NCI-H345 treated with DMSO at 0.1 percent for 48 hours (cell line): ENCODE data around the gene ZNF747.
"Not testable (repeated sequence)": the region's sequence is repeated elsewhere in the genome, so short reads cannot be mapped to it uniquely, and the experiment has no call there.

Source experiments
- DNase-seq: peaks from one replicate; lab custom pipeline; 2025; ENCODE audit not compliant: unreplicated experiment; lab: John Stamatoyannopoulos, UW

Gene ZNF747

DNA sequence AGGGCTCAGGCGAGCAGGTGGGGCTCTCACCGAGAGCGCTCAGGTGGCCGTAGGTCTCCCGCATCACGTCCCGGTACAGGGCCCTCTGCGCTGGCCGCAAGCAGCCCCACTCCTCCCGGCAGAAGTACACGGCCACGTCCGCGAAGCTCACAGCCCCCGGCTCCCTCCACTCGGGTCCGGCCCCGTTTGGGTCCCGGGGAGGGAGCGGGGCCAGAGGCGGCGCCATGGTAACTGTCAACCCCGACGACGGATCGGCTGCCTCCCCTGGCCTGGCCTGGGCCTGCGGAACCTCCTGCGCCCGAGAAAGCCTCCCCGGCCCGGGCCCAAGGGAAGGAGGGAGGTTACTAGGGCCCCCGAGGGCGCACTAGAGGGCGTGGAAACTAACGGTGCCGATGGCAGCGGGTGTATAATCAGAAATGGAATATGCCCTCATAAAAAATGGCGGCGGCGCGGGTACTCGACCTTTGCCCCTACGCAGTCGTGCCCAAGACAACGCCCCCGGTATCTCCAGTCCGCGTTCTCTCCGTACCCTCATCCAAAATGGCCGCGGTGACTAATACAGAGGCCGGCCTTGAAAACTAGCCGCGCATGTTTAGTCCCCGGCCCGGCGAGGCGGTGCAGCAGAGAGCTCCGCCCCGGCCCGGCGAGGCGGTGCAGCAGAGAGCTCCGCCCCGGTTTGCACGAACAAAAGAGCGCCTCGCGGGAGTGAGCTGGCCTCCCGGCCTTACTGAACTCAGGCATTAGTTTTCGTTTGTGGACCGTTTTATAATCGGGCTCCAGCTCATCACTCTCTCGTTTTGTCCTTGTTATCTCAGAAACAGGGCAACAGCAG, 23.5 kb upstream of the ZNF747 start, which contains the start of gene ZNF764:
TSS of gene ZNF764 (minus strand) at position 418 of the 832 bp plus-strand sequence. CDS start at position 226, 192 bp downstream.
- peak; percentile 99 for DNase-seq

DNA sequence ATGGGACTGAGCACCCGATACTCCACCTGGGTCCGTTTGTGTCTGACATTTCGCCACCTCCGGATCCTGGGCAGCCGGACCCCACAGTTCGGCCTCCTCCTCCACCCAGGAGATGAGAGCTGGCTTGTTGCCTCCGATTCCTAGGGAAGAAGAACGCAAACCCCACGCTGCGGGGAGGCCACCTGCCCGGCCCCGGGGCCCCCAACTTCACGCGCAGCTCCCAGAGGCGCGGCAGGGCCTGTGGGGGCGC, 23.0 kb upstream of the ZNF747 start:
- DNase-seq, result no peak

DNA sequence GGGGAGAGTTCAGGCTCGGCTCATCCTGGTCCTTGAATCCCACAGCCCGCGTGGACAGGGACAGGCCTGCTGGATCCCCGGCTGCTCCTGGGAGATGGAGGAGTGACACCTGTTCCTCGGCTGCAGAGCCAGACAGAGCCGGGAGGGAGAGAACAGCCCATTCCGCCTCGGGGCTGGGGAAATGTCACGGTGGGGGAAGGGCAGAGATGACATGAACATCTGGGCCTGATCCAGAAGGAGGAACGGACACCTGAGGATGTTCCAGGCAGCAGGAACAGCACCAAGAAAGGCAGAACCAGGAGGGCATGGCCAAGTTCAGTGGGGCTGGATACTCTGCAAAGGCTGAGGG, 21.4 kb upstream of the ZNF747 start:
- no peak for DNase-seq

DNA sequence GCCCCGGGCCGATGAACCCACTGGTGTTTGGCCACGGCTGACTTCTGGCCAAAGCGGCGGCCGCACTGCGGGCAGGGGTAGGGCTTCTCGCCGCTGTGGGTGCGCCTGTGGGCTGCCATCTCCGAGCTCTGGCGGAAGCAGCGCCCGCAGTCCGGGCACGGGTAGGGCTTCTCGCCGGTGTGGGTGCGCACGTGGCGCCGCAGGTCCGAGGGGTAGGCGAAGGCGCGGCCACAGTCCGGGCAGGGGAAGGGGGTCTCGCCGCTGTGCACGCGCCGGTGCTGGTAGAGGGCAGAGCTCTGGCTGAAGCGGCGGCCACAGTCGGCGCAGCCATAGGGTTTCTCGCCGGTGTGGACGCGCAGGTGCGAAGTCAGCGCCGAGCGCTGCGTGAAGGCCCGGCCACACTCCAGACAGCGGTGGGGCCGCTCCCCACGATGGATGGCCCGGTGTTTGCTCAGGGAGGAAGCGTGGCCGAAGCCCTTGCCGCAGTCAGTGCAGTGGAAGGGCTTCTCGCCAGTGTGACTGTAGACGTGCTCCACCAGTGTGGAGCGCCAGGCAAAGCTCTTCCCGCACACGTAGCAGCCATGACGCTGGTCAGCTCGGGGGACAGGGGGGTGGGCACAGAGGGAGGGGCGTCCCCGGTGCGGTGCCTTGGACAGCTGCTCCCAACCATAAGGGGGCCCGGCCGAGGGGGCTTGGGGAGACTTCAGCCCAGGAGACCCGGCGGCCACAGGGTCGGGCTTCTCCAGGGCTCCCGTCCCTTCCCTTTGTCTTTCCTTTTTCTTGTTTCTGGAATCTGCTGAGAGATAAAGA, 20.9 kb upstream of the ZNF747 start:
- DNase-seq, result no peak

DNA sequence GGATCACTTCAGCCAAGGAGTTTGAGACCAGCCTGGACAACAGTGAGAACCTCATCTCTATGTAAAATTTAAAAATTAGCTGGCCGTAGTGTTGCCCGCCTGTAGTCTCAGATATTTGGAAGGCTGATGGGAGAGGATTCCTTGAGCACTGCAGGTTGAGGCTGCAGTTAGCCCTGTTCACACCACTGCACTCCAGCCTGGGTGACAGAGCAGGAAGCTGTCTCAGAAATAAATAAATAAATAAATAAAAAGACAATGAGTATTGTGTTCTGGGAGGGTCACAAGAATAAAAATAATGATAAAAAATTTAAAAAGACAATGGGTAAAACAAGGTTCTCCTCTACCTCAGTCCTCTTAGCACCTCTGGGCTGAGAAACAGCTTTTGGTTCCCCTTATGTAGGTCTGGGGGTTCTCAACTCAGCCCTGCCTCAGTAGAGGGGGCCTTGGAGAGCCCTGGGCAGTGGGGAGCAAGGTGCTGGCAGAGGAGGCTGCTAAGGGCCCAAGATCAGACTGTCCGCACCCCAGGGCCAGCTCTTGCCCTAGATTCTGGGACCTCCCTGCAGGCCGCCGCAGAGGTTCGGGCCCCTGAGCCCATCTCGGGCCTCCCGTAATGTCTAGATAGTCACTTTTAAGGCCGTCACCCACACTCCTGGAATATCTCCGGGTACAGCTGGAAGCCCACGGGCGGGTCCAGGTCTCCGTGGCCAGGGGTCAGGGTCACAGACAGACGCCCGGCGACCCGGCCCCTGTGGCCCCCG, 20.1 kb upstream of the ZNF747 start:
- DNase-seq, result no peak

DNA sequence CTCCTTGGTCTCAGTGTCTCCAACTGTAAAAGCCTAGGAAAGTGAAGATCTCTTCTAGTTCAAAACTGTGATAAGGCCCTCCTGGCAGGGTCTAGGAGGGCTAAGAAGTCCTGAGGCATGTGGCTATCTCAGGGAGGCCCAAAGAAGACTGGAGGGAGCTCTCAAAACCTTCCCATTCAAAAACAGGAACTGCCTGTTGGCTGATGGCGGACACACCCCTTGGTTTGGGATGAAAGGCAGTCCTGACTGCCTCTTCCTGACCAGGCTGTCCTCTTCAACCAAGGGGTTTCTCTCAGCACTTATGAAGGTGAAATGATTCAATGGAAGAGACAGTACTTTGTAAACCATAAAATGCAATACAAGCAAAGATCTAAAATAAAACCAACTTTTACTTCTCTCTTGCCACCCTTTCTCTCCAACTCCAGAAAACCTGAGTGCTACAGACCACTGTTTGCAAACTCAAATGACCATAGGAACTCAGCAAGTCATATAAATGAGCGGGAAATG, 18.8 kb upstream of the ZNF747 start:
- DNase-seq, result no peak

DNA sequence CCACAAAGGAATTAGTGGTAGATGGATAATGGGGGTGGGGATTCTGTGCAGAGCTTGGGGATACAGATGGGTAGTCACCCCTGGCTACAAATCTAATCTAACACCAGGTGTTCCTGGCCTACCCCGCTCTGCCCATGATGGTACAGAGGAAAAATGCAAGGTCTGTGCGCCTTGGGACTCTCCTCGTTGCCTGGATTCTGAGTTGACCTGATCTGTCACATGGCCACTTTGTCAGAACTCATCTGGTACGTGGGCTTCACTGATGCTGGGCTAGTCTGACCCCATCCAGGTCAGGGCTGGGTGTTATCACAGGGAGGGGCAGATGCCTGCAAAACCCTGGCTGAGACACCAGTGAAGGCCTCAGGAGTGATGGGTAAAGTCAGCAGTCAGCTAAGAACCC, 18.3 kb upstream of the ZNF747 start:
- DNase-seq, result no peak

DNA sequence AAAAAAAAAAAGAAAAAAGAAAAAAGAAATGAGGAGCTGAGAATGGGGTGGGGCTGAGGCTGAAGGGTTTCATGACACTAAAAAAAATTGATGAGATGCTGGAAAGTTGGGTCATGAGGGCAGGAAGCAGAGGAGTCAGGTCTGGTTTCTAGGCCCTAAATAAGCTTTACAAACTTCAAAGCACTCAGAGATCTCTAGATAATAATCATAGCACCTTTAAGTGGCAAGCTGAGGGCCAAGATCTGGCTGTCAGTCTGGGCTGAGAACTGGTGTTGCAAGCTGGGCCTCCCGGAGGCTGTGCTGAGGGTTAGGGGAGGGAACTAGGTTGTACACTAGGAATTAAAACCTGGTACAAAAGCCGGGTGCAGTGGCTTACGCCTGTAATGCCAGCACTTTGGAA, 17.1 kb upstream of the ZNF747 start:
- no peak for DNase-seq

DNA sequence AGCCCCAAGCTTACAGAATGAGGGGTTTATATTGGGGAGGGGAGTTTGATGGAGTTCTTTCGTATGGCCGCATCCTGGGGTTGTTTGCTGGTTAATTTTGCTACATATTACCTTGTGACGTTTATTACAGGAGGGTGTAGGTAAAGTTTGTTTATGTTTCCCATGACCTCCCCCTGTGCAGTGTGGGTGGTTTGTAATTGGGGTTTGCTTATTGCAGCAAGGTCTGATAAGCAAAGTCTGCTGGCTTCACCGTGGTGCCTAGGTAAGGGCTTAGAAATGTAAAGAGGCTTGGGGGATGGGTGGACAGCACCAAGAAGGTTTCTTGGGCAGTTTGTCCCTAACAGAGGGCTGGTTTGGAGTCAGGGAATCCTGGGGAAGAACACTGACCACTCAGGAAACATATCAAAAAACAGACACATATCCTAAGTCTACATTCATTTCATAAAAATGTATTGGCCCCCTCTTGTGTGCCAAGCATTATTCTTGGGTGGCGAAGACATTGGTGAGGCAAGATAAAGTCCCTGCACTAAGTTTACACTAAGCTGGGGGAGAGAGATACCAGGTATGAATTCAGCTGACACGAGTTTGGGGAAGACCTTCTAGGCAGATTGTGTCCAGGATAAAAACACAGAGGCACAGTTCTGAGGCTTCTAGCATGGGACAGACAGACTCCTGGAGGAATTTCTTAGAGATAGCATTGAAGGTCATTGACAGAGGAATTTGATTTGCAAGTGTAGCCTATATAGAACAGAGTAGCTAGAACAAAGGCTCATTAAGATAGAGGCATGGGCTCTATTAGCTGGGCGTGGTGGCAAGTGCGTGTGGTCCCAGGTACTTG, 14.0 kb upstream of the ZNF747 start:
- DNase-seq, result no peak

DNA sequence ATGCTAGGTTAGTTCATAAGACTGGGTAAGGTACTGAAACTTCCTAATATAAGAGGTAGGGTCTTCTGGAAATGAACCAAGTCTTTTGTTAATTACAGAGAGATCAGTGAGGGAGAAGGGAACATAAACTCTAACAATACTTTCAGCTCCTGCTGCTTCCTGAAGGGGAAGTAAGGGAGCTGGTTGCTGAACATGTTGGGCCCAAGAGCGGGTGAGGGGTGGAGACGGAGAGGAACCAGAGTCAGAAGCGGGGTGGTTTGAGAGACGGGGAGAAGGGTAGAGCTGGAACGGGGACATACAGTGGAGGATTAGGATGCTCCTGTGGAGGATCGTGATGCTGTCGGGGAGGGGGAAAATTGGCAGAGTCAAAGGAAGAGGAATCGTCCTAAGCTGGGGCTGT, 11.5 kb upstream of the ZNF747 start:
- no peak for DNase-seq

DNA sequence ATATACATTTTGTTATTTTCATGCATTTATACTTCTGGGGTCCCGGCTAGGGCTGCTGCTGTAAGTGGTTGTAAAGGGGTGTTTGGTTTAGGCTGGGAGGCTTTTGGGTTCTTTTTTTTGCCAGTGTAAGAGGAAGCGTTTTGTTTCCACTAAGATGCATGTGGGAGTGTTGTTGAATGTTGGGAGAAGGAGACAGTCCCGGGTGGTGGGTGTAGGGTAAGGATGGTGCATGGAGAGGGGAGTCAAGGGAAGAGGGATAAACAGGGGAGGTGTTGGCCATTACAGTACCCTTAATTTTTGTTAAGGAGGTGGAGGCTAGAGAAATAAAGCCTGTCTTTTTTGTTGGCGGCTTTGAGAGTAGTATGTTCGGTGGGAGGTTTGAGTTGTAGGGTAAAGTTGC, 8.4 kb upstream of the ZNF747 start:
- no peak for DNase-seq

DNA sequence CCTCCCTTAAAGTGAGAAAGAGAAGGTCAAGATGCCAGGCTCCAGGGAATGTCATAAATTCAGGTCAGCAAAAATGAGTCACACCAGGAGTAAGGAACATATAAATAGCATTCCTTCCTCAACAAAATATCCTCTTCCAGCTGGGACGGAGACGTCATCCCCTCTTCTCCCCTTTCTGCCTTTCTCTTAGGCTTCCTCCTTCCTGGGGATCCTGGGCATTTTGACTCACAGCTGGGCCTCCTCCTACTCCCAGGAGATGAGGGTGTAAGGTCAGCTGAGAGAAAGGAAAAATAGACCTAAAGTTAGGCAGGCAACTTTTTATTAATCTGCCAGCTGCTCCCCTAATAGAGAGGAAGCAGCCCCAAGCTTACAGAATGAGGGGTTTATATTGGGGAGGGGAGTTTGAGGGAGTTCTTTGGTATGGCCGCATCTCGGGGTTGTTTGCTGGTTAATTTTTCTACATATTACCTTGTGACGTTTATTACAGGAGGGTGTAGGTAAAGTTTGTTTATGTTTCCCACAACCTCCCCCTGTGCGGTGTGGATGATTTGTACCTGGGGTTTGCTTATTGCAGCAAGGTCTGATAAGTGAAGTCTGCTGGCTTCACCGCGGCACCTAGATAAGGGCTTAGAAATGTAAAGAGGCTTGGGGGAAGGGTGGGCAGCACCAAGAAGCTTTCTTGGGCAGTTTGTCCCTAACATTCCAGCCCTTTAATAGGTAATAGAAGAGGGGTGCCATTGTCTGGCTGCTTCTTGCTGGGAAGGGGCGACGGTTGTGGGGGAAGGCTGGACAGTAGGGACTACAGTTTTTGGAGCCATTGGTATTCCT, 7.1 kb upstream of the ZNF747 start:
- no peak for DNase-seq

DNA sequence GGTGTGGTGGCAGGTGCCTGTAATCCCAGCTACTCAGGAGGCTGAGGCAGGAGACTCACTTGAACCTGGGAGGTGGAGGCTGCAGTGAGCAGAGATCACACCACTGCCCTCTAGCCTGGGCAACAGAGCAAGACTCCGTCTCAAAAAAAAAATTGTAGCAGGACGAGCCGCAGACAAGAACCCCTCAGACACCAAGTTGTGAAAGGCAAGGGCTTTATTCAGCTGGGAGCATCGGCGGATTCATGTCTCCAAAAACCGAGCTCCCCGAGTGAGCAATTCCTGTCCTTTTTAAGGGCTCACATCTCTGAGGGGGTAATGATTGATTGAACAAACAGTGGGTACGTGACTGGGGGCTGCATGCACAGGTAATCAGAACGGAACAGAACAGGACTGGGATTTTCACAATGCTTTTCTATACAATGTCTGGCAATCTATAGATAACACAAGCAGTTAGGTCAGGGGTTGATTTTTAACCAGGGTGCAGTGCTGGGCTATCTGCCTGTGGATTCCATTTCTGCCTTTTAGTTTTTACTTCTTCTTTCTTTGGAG, 6.3 kb upstream of the ZNF747 start:
- DNase-seq, result not testable (repeated sequence)

DNA sequence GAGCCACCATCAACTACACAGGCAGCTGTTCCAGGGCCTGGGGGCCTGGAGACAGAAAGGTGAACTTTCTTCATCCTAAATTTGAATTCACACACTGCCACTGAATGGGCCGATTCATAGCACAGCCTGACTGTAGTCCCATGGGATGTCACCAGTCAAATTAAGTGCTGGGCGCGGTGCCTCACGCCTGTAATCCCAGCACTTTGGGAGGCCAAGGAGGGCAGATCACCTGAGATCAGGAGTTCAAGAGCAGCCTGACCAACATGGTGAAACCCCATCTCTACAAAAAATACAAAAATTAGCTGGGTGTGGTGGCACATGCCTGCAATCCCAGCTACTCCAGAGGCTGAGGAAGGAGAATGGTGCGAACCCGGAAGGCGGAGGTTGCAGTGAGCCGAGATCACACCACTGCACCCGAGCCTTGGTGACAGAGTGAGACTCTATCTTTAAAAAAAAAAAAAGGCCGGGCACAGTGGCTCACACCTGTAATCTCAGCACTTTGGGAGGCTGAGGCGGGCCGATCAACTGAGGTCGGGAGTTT, 5.4 kb upstream of the ZNF747 start:
- not testable (repeated sequence) for DNase-seq

DNA sequence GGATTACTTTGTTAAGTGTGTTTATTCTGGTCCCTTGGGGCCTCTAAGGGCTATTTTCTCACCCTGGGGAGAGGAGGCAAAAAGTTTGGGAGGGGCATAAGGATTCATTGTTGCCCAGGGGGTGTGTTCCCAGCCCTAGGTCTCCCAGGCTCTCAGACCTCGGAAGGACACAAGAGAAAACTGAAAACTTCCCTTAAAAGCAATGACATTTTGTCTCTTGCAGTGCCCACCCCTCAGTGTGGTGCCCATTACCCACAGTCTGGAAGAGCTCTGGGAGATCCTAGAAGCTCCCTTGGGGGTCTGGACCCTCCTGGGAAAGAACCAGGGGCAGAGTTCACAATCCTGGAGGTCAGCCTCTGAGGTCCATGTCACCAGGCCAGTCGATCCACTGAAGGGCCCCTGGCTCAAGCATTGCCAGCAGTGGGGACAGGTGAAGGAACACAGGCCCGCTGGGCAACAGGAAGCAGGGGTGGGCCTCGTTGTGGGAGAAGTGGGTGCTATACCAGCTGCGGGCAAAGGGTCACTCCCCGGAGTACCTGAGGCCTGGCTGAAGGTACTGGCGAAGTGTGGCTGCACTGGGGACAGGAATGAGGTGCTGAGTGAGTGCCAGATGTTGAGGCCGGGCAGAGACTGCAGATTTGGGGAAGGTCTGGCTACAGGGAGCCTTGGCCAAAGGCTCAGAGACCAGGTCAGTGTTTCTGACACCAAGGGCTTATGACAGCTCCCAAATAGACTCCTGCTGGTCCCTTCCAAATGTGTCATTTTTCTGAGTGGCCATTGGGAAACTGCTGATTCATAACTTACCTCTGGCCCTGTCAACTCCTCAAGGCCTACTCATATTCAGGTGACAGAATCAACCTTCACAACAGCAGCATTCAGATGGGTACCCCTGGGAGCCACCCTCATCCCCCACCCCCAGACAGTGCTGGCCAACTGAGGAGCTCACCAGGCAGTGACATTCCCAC, 4.6 kb upstream of the ZNF747 start:
- DNase-seq, result no peak

DNA sequence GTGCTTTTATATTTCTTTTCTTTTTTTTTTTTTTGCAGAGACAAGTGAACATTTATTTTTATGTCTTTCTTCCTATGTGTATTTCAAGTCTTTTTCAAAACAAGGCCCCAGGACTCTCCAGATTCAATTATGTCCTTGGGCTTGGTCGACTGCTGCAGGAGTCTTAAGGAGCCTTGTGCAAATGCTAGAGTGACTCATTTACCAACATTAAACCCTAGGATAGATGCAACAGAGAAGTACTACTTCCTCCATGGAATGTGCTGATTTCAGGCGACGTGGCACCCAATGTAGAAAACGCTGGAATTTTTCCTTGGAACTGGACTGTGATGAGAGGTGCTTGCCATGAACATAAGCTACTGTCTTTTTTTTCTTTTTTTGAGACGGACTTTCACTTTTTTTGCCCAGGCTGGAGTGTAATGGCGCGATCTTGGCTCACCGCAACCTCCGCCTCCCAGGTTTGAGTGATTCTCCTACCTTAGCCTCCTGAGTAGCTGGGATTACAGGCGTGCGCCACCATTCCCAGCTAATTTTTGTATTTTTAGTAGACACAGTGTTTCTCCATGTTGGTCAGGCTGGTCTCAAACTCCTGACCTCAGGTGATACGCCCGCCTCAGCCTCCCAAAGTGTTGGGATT, 1.9 kb upstream of the ZNF747 start:
- DNase-seq, result not testable (repeated sequence)

DNA sequence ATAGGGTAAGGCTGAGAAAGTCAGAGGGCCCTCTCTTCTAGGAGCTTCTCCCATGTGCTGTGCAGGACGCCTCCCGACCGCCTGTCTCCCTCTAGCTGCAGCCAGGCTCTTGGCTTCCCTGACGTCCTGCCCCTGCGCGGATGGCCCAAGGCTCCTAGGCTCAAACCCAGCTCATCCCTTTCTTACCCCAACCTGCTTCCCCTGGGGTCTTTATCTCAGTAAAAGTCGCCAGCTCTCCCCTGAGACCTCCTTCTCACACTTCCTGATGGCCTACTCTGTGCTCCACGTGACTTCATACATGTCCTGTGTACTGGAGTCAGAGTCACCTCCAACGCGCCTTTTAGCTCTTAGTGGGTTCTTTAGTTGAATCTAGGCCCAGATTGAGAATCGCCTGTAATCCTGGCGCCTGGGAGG, 1.1 kb upstream of the ZNF747 start:
- DNase-seq, result peak; percentile 57
